ENCODE results near the gene PJA1.

- no peak for TF ChIP-seq CTCF (IDR thresholded peaks at IDR 0.05; ENCODE audit: low read length)
- TF ChIP-seq EZH2 (IDR thresholded peaks at IDR 0.05; ENCODE audit: borderline replicate concordance, low read length) = no peak
Measured at GRCh38 chrX:69211701-69212100, 46.4 kb upstream of the PJA1 start.

Measured in OCI-LY1 (cell line).